ENCODE results near the gene LRTM2.

Gene LRTM2

DNA sequence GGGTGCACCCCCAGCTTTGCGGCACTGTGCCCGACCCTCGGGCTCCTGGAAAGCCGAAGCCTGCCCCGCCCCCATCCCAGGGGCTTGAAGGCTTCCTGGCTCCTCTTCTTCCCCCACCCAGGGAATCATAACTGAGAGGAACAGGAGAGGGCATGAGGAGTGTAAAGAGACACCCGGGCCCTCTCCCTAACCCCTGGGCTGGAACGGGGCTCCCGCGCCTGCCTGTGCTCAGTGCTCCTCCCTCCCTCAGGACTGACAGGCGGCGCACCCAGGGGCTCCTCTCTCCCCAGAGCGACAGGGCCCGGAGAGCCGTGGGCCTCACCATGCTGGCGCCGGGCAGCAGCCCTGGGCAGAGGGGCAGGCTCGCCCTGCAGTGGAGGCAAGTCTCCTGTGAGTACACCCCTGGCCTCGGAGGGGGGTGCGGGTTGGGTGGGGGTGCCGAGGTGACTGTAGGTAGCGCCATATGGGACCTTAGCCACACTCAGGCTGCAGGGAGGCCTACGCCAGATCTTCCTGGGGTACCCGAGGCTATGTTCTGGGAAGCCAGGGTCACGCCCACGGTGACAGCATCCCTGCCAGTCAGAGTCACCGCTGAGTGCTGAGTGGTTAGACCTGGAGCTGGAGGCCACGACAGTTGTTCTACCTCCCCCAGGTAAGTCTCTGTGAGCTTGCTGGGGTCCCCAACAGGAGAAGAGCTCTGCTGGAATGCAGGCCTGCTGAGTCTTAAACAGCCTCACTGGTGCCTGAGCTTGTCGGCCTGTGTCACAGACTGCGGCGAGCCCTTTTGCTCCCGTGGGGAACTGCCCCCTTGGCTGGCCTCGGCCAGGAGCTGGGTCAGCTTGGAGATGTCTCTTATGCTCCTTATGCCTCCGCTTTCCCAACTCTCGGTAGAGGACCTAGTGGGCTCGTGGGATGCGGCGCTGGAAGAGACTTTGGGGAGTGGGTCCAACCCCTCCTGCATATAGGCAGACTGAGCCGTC, 7.8 kb downstream of the LRTM2 start:
- peaks cover 38% of the 10 kb centered on the region for H3K4me1 Mint-ChIP-seq
- no peak overlapping the region for H3K4me3 Mint-ChIP-seq
- DNase-seq, result no peak
- peaks cover 83% of the 10 kb centered on the region for H3K27me3 Mint-ChIP-seq (ENCODE audit: low read depth, poor library complexity)
- no peaks in the 10 kb centered on the region for H3K36me3 Mint-ChIP-seq (ENCODE audit: low read depth)
- H3K27ac Mint-ChIP-seq, result no peak overlapping the region
- no peaks in the 10 kb centered on the region for H3K9me3 Mint-ChIP-seq
- TF ChIP-seq, protein P1, sequence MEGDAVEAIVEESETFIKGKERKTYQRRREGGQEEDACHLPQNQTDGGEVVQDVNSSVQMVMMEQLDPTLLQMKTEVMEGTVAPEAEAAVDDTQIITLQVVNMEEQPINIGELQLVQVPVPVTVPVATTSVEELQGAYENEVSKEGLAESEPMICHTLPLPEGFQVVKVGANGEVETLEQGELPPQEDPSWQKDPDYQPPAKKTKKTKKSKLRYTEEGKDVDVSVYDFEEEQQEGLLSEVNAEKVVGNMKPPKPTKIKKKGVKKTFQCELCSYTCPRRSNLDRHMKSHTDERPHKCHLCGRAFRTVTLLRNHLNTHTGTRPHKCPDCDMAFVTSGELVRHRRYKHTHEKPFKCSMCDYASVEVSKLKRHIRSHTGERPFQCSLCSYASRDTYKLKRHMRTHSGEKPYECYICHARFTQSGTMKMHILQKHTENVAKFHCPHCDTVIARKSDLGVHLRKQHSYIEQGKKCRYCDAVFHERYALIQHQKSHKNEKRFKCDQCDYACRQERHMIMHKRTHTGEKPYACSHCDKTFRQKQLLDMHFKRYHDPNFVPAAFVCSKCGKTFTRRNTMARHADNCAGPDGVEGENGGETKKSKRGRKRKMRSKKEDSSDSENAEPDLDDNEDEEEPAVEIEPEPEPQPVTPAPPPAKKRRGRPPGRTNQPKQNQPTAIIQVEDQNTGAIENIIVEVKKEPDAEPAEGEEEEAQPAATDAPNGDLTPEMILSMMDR (IDR thresholded peaks at IDR 0.05), result no peak

DNA sequence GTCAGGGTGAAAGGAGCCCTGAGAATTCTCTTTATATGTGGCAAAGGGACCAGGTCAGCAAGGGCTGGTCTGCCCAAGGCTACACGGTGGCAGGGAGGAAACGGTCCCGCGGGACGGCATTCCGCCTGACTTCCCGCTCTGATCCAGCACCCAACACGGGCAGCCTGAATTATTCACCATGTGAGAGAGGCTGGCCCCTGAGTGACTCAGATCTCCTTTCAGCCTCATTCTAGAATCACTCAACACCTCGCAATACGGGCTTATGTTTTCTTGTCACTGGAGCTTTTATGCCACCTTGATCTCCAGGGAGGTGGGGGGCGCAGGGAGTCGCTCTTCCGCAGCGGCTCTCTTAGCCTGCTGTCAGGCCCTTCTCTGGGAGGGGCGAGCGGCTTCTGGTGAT, 8.5 kb downstream of the LRTM2 start:
- H3K27ac Mint-ChIP-seq, result peak overlapping the region; percentile 39
- peaks cover 84% of the 10 kb centered on the region for H3K27me3 Mint-ChIP-seq (ENCODE audit: low read depth, poor library complexity)
- no peaks in the 10 kb centered on the region for H3K9me3 Mint-ChIP-seq
- H3K36me3 Mint-ChIP-seq (ENCODE audit: low read depth), result no peaks in the 10 kb centered on the region
- no peak for DNase-seq
- TF ChIP-seq, protein P1 (IDR thresholded peaks at IDR 0.05), result no peak
- no peak overlapping the region for H3K4me3 Mint-ChIP-seq
- H3K4me1 Mint-ChIP-seq, result peaks cover 38% of the 10 kb centered on the region

DNA sequence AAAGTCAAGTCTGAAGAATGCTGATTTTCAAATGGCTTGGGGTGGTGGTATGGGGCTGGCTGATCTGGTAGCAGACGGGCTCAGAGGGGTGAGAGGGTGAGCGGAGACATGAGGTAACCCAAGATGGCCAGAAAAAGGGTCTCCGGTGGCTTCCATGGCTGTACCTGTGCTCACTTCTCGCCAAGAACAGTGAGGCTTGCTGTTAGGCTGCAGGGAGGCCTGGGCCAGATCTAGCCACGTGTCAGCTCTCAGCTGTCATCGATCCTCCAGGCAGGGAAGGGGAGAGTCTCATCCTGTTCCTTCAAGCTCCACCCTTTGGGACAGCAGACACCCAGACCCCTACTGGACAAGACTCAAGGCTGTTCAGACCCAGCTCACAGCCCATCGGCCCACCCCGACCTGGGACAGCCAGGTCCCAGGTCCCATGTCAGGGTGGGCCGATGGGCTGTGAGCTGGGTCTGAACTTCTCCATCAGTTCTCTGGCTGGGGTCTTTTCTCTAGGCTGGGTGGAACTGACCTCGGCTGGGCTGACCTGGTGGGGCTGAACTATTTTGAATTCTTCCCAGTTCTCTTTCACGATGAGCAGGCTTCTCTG, 9.0 kb downstream of the LRTM2 start:
- Mint-ChIP-seq H3K27ac (no peak overlapping the region), H3K4me1 (peaks cover 38% of the 10 kb centered on the region), H3K9me3 (no peaks in the 10 kb centered on the region), H3K4me3 (no peak overlapping the region), H3K36me3 (ENCODE audit: low read depth) (no peaks in the 10 kb centered on the region), H3K27me3 (ENCODE audit: low read depth, poor library complexity) (peaks cover 84% of the 10 kb centered on the region)
- TF ChIP-seq, protein P1 (IDR thresholded peaks at IDR 0.05), result no peak
- DNase-seq, result no peak

DNA sequence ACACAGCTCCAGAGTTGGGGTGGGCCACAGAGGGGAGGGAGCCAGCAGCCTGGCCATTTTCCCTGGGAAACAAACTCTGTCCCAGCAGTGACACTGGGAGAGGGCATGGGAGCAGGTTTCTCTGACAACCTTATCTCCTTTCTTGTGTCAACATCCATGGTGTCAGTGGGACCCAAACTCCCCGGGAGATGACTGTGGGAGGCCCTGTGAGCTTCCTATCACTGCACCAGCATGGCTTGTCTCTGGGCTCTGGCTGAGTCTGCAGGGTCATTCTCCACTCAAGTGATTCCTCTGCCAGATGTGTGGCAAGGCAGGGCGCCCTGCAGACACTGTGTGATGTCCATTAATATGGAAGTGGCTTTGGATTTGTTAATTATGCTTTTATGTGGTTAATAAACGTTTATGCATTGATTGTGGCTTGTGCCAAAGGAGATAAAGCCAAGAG, 10.1 kb downstream of the LRTM2 start:
- Mint-ChIP-seq H3K36me3 (ENCODE audit: low read depth) (no peaks in the 10 kb centered on the region), H3K27ac (no peak overlapping the region), H3K27me3 (ENCODE audit: low read depth, poor library complexity) (peaks cover 85% of the 10 kb centered on the region), H3K9me3 (no peaks in the 10 kb centered on the region), H3K4me1 (peaks cover 42% of the 10 kb centered on the region), H3K4me3 (no peak overlapping the region)
- TF ChIP-seq, protein P1 (IDR thresholded peaks at IDR 0.05), result no peak
- no peak for DNase-seq

DNA sequence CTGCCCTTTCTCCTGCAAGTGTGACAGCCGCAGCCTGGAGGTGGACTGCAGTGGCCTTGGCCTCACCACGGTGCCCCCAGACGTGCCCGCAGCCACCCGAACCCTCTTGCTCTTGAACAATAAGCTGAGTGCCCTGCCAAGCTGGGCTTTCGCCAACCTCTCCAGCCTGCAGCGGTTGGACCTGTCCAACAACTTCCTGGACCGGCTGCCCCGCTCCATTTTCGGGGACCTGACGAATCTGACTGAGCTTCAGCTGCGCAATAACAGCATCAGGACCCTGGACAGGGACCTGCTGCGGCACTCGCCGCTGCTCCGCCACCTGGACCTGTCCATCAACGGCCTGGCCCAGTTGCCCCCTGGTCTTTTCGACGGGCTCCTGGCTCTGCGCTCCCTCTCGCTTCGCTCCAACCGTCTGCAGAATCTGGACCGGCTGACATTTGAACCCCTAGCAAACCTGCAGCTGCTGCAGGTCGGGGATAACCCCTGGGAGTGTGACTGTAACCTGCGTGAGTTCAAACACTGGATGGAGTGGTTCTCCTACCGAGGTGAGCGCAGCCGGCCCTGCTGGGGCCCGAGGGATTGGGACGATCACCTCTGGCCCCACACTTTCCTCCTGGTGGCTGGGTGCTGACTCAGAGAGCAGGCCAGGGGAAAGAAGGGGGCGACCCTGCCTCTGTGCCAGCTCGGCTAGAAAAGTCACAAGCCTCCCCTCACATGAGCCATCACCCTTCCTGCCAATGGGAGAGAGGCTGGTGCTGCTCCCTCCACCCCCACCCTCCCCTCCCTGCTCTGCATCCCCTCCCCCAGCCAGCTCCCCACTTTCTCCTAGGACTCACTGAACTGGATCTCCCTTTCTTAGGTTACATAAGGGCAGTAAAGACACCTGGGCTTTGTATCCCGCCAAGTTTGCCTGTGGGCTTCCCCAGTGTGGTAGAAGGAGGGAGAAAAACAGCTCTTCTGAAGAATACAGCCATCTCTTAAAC, 10.9 kb downstream of the LRTM2 start:
- peak; percentile 90 for DNase-seq
- Mint-ChIP-seq H3K27ac (no peak overlapping the region), H3K4me3 (no peak overlapping the region), H3K9me3 (no peaks in the 10 kb centered on the region), H3K27me3 (ENCODE audit: low read depth, poor library complexity) (peaks cover 86% of the 10 kb centered on the region), H3K4me1 (peaks cover 41% of the 10 kb centered on the region), H3K36me3 (ENCODE audit: low read depth) (no peaks in the 10 kb centered on the region)
- TF ChIP-seq, protein P1 (IDR thresholded peaks at IDR 0.05), result no peak
